Endothelial cell of umbilical vein (primary cell): ENCODE results near the gene INPP4B.

Source experiments
- EZH2 ChIP-seq: IDR thresholded peaks from 2 replicates; pipeline ENCODE4 v1.6.1; 2012; ENCODE audit warnings: borderline replicate concordance, low read depth, mild to moderate bottlenecking, moderate library complexity, low read length, inconsistent platforms; ENCODE audit not compliant: severe bottlenecking
- GATA2 ChIP-seq: IDR thresholded peaks from 2 replicates; pipeline ENCODE4 v1.7.0; 2011; ENCODE audit warnings: low read depth, mild to moderate bottlenecking, moderate library complexity, mixed read lengths, low read length; ENCODE audit not compliant: insufficient read length, insufficient read depth
- MAX ChIP-seq: IDR thresholded peaks from 2 replicates; pipeline ENCODE4 v1.6.1; 2011; ENCODE audit not compliant: insufficient read depth, insufficient read length
- MYC ChIP-seq: IDR thresholded peaks from one replicate; pipeline ENCODE4 v1.6.1; 2011; ENCODE audit warnings: mild to moderate bottlenecking, low read depth, low read length
- POLR2A ChIP-seq: IDR thresholded peaks from 2 replicates; pipeline ENCODE4 v1.6.1; 2012; ENCODE audit warnings: low read depth, mild to moderate bottlenecking, control low read depth, low read length
- POLR2AphosphoS5 ChIP-seq: IDR thresholded peaks from 2 replicates; pipeline ENCODE4 v1.6.1; 2012; ENCODE audit warnings: low read depth, mild to moderate bottlenecking, control low read depth, low read length, moderate library complexity; ENCODE audit not compliant: insufficient read depth
- TF ChIP-seq, protein P1 (sequence below), 2 donors: IDR thresholded peaks; 1 replicate in 1 of 2; 2 replicates in 1 of 2; pipeline ENCODE4 v1.5.1; 2011; ENCODE audit warnings: low read length in 2 of 2, mild to moderate bottlenecking in 2 of 2, moderate library complexity in 2 of 2, control low read depth in 1 of 2, inconsistent platforms in 1 of 2, low read depth in 1 of 2; ENCODE audit not compliant: insufficient read depth in 1 of 2; ENCODE audit errors: extremely low read depth in 1 of 2

DNA sequence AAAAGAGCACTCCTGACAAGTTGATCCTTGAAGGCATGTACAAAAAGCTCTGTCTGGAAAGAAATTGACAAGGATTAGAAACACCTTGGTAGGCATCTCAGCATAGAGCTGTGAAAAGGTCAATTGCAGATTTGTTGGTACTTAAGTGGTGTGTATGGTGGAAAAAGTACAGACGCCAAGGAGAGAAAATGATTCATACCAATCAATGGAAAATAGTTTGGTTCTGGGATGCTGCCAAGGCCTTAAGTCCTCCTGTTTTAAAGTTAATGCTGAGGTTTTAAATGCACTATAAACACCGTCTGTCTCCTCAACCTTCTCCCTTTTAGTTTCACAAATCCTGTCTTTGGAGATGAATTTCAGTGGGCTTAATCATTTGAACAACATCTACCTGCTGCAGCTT, 685.6 kb downstream of the INPP4B start:
- TF ChIP-seq, protein P1, sequence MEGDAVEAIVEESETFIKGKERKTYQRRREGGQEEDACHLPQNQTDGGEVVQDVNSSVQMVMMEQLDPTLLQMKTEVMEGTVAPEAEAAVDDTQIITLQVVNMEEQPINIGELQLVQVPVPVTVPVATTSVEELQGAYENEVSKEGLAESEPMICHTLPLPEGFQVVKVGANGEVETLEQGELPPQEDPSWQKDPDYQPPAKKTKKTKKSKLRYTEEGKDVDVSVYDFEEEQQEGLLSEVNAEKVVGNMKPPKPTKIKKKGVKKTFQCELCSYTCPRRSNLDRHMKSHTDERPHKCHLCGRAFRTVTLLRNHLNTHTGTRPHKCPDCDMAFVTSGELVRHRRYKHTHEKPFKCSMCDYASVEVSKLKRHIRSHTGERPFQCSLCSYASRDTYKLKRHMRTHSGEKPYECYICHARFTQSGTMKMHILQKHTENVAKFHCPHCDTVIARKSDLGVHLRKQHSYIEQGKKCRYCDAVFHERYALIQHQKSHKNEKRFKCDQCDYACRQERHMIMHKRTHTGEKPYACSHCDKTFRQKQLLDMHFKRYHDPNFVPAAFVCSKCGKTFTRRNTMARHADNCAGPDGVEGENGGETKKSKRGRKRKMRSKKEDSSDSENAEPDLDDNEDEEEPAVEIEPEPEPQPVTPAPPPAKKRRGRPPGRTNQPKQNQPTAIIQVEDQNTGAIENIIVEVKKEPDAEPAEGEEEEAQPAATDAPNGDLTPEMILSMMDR (IDR thresholded peaks at IDR 0.05; ENCODE audit: extremely low read depth in 1 of 2, insufficient read depth in 1 of 2, low read depth in 1 of 2, low read length in 2 of 2): no peak
- no peak for TF ChIP-seq EZH2
- no peak for TF ChIP-seq POLR2A
- TF ChIP-seq POLR2AphosphoS5: no peak
- no peak for TF ChIP-seq GATA2
- TF ChIP-seq MAX: no peak
- TF ChIP-seq MYC: no peak
